H1 (cell line): ENCODE results near the gene KCNJ5. TPM values are rescaled to one million over a fixed set of nuclear protein-coding genes. Genes with fewer than 3 reads are reported as not detected.

Experiments
- ATF2 ChIP-seq: IDR thresholded peaks from 2 replicates; pipeline ENCODE4 v1.6.1; 2012; ENCODE audit warnings: low read length, inconsistent platforms
- BCL11A ChIP-seq, 2 experiments: IDR thresholded peaks; one replicate each; pipeline ENCODE4 v1.6.1; 2011; ENCODE audit warnings: low read depth in 2 of 2, low read length in 2 of 2, mild to moderate bottlenecking in 2 of 2
- CBX5 ChIP-seq: fragments of 300-800, 300-1000 bp; sonication (generic); IDR thresholded peaks from 2 replicates; pipeline ENCODE4 v1.7.1; 2016; ENCODE audit warnings: antibody characterized with exemption, low read length, low read depth
- GTF2F1 ChIP-seq: IDR thresholded peaks from 2 replicates; pipeline ENCODE4 v1.6.1; 2012; ENCODE audit warnings: low read depth, low read length, improper control_type of control experiment, borderline replicate concordance
- KDM5A ChIP-seq: fragments of 200-600 bp; IDR thresholded peaks from 2 replicates; pipeline ENCODE4 v1.7.1; 2012; ENCODE audit warnings: mild to moderate bottlenecking, low read length, inconsistent platforms, mixed read lengths
- NRF1 ChIP-seq: IDR thresholded peaks from 2 replicates; pipeline ENCODE4 v1.6.1; 2011; ENCODE audit warnings: mild to moderate bottlenecking, low read depth, low read length, improper control_type of control experiment
- POLR2A ChIP-seq, 2 experiments: IDR thresholded peaks; 1 replicate in 1 of 2; 2 replicates in 1 of 2; pipeline ENCODE4 v1.6.1; 2011; ENCODE audit warnings: low read depth in 2 of 2, low read length in 2 of 2, mild to moderate bottlenecking in 2 of 2; ENCODE audit errors: control extremely low read depth in 1 of 2
- SAP30 ChIP-seq: fragments of 300-600 bp; sonication (generic); IDR thresholded peaks from 2 replicates; pipeline ENCODE4 v1.7.1; 2012; ENCODE audit warnings: low read length, moderate library complexity, mild to moderate bottlenecking, inconsistent platforms; ENCODE audit not compliant: insufficient read depth, insufficient replicate concordance
- SIRT6 ChIP-seq: IDR thresholded peaks from one replicate; pipeline ENCODE4 v1.7.1; 2012; ENCODE audit warnings: low read length, inconsistent platforms
- SRF ChIP-seq: IDR thresholded peaks from 2 replicates; pipeline ENCODE4 v1.6.1; 2011; ENCODE audit warnings: mild to moderate bottlenecking, low read depth, low read length, moderate library complexity
- polyA plus RNA-seq, 7 experiments: library from polyadenylated mRNA; depleted of rRNA in 3 of 7; stranded (reverse) in 5 of 7; unstranded in 2 of 7; fragments of >200 nt in 5 of 7; fragments of 200-250 nt in 2 of 7; gene quantifications; 1 replicate in 5 of 7; 2 replicates in 1 of 7; 4 replicates in 1 of 7; pipeline versions ENCODE4 v1.2.1 to v1.2.3, GENCODE V29; 2011 to 2013; ENCODE audit warnings: missing spikeins in 2 of 7, mixed read lengths in 2 of 7
- total RNA-seq: library from RNA; stranded (reverse); fragmentation: NEBNext Ultra II Directional; extraction: Animal tissue kit (Norgen Biotek cat#: 25700); gene quantifications from 2 replicates; pipeline ENCODE4 v1.2.1, GENCODE V29; 2021

KCNJ5 gene
- total and polyA plus RNA-seq, 2 of the 8 experiments (the other 6 are each of a cell fraction or from before 2014, with no cell fraction given) = 0.05 TPM; not detected in 1

GRCh38 chr11:128905345-128906184 is 14.4 kb downstream of the KCNJ5 start (continued):
- TF ChIP-seq BCL11A (IDR thresholded peaks at IDR 0.05; ENCODE audit: low read depth in 2 of 2, low read length in 2 of 2) (no peak), ATF2 (no peak), SIRT6 (no peak), NRF1 (no peak), GTF2F1 (no peak), CBX5 (no peak), SRF (no peak), SAP30 (no peak), POLR2A (IDR thresholded peaks at IDR 0.05; ENCODE audit: control extremely low read depth in 1 of 2, low read depth in 2 of 2, low read length in 2 of 2) (no peak), KDM5A (no peak)
